ENCODE data around the gene KNCN.

GRCh38 chr1:46568461-46568891 lies 17.0 kb upstream of the KNCN start:
- TF ChIP-seq TAF1 (IDR thresholded peaks at IDR 0.05; ENCODE audit: low read depth, low read length) (no peak), POLR2A (IDR thresholded peaks at IDR 0.05; ENCODE audit: low read depth, low read length) (no peak), PAX5 (IDR thresholded peaks at IDR 0.05; ENCODE audit: insufficient read depth, low read length, severe bottlenecking) (no peak), SPI1 (IDR thresholded peaks at IDR 0.05; ENCODE audit: low read depth, low read length) (no peak), POLR2AphosphoS5 (IDR thresholded peaks at IDR 0.05; ENCODE audit: low read depth, low read length) (no peak)
